Endodermal cell (in vitro differentiated cells): Measurements from ENCODE around the gene CBFA2T3. TPM values are rescaled to one million over a fixed set of nuclear protein-coding genes. Genes with fewer than 3 reads are reported as not detected.

ENCODE experiments used
- DNase-seq: peaks from one replicate; pipeline ENCODE4 v3.0.0-alpha.2; 2017
- H3K27ac ChIP-seq: 2 replicates; pipeline ENCODE4 v1.5.1; 2013; ENCODE audit warnings: mild to moderate bottlenecking, low read depth, low read length, moderate library complexity
- H3K27me3 ChIP-seq: 2 replicates; pipeline ENCODE4 v1.6.1; 2013; ENCODE audit warnings: mild to moderate bottlenecking, low read length, moderate library complexity; ENCODE audit not compliant: insufficient read depth, control insufficient read depth, poor library complexity, severe bottlenecking
- H3K36me3 ChIP-seq: 2 replicates; pipeline ENCODE4 v1.7.0; 2013; ENCODE audit warnings: mild to moderate bottlenecking, low read length, moderate library complexity; ENCODE audit not compliant: control insufficient read depth, insufficient read depth
- H3K4me1 ChIP-seq: one replicate; pipeline ENCODE4 v1.7.0; 2013; ENCODE audit warnings: low read length; ENCODE audit not compliant: control insufficient read depth, insufficient read depth
- H3K4me3 ChIP-seq: 2 replicates; pipeline ENCODE4 v1.5.1; 2013; ENCODE audit warnings: mild to moderate bottlenecking, low read length, moderate library complexity
- H3K9ac ChIP-seq: 2 replicates; pipeline ENCODE4 v1.6.1; 2013; ENCODE audit warnings: mild to moderate bottlenecking, low read length, moderate library complexity; ENCODE audit not compliant: poor library complexity, severe bottlenecking; ENCODE audit errors: extremely low read depth
- H3K9me3 ChIP-seq: 2 replicates; pipeline ENCODE4 v1.6.1; 2013; ENCODE audit warnings: mild to moderate bottlenecking, low read length, moderate library complexity; ENCODE audit not compliant: control insufficient read depth
- H3K27ac Mint-ChIP-seq: 2 replicates; pipeline ENCODE4 v1.8.0; 2020; ENCODE audit warnings: mixed read lengths
- H3K27me3 Mint-ChIP-seq: 2 replicates; pipeline ENCODE4 v1.8.0; 2021; ENCODE audit warnings: mild to moderate bottlenecking, mixed read lengths; ENCODE audit not compliant: insufficient read depth
- H3K36me3 Mint-ChIP-seq: 2 replicates; pipeline ENCODE4 v1.8.0; 2020; ENCODE audit warnings: low read depth, mixed read lengths
- H3K4me1 Mint-ChIP-seq: 2 replicates; pipeline ENCODE4 v1.8.0; 2020; ENCODE audit warnings: mixed read lengths
- H3K4me3 Mint-ChIP-seq: 2 replicates; pipeline ENCODE4 v1.8.0; 2020; ENCODE audit warnings: mild to moderate bottlenecking, moderate library complexity, mixed read lengths
- H3K9me3 Mint-ChIP-seq: 2 replicates; pipeline ENCODE4 v1.8.0; 2020; ENCODE audit warnings: mild to moderate bottlenecking, mixed read lengths
- CTCF ChIP-seq: fragments of 200-600 bp; sonication (generic); conservative IDR thresholded peaks from 2 replicates; pipeline ENCODE4 v1.5.0; 2021; ENCODE audit warnings: antibody characterized with exemption, mild to moderate bottlenecking
- WGBS, 2 experiments: methylation state at CpG; one replicate each; pipeline versions ENCODE4 v1.1.5 to v1.1.7; 2013; ENCODE audit warnings: missing lambda C conversion rate in 2 of 2, mixed read lengths in 1 of 2; ENCODE audit not compliant: insufficient coverage in 1 of 2, insufficient read length in 1 of 2; 5-methylcytosine and 5-hydroxymethylcytosine counted together
- total RNA-seq, 2 donors: library from RNA; stranded (reverse); fragmentation: NEBNext Ultra II Directional in 1 of 2; extraction: Animal tissue kit (Norgen Biotek cat#: 25700) in 1 of 2; gene quantifications; 2 replicates in 1 of 2; 3 replicates in 1 of 2; pipeline ENCODE4 v1.2.1, GENCODE V29; 2021

CBFA2T3 gene
- total RNA-seq, 2 donors from 2014 or later, result 1.0 to 3.1 TPM

DNA sequence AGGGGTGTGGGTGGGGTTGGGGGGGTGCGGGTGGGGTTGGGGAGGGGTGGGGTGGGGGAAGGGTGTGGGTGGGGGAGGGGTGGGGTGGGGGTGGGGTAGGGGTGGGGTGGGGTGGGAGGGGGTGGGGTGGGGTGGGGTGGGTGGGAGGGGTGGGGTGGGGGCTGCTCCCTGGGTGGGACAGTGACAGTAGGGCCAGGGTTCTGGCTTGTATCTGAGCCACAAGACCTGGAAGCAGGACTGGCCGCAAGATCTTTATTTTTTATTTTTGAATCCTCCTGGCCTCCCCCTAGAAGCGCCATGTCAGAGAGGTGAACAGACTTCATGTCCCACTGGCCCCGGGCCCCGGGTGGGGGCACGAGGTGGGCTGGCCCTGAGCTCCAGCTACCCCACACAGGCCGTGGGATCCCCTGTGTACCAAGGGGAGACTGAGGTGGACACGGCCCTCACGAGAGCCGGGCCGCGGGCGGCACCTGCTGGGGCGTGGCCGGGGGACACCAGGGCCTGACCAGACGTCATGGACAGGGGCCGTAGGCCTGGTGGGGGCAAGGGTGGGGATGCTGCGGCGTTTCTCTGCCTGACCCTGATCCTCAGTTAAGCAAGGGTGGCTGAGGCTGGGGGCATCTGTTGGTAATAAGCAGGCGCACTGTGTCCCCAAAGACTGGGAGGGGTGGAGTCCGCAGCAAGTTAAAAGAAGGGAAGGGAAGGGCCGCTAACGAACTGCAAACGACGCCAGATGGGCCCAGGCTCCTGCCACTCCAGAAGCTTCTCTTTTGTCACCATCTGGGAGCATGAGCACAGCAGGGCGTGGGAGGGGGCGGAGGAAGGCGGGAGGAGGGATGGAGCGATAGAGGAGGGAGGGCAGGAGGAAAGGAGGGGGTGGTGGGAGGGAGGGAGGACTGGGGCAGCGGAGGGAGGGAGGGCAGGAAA, 88.3 kb downstream of the CBFA2T3 start:
- no peaks in the 10 kb centered on the region for H3K9me3 Mint-ChIP-seq
- DNase-seq, result peak; percentile 74
- WGBS, 2 experiments, result 86 to 88% methylated on average over 22 to 26 of the region's 30 CpGs
- no peaks in the 10 kb centered on the region for H3K4me1 Mint-ChIP-seq
- Histone ChIP-seq H3K9ac (no peak overlapping the region), H3K27me3 (no peaks in the 10 kb centered on the region), H3K27ac (peak overlapping the region; percentile 49), H3K4me3 (no peak overlapping the region), H3K36me3 (no peaks in the 10 kb centered on the region), H3K4me1 (no peaks in the 10 kb centered on the region), H3K9me3 (no peaks in the 10 kb centered on the region)
- H3K4me3 Mint-ChIP-seq, result no peak overlapping the region
- no peak overlapping the region for H3K27ac Mint-ChIP-seq
- no peaks in the 10 kb centered on the region for H3K27me3 Mint-ChIP-seq
- TF ChIP-seq CTCF, result no peak
- no peaks in the 10 kb centered on the region for H3K36me3 Mint-ChIP-seq

GRCh38 chr16:88888057-88888456, 89.0 kb downstream of the CBFA2T3 start:
- H3K36me3 ChIP-seq, result no peaks in the 10 kb centered on the region
- WGBS, 2 experiments, result 89 to 92% methylated on average over 4 to 13 of the region's 14 CpGs
- H3K27me3 ChIP-seq, result no peaks in the 10 kb centered on the region
- no peaks in the 10 kb centered on the region for H3K9me3 Mint-ChIP-seq
- no peaks in the 10 kb centered on the region for H3K4me1 Mint-ChIP-seq
- no peak overlapping the region for H3K27ac ChIP-seq
- no peak for DNase-seq
- no peaks in the 10 kb centered on the region for H3K4me1 ChIP-seq
- H3K9ac ChIP-seq, result no peak overlapping the region
- no peak overlapping the region for H3K4me3 Mint-ChIP-seq
- H3K36me3 Mint-ChIP-seq, result no peaks in the 10 kb centered on the region
- H3K27ac Mint-ChIP-seq, result no peak overlapping the region
- no peak overlapping the region for H3K4me3 ChIP-seq
- no peaks in the 10 kb centered on the region for H3K27me3 Mint-ChIP-seq
- H3K9me3 ChIP-seq, result no peaks in the 10 kb centered on the region
- no peak for TF ChIP-seq CTCF

DNA sequence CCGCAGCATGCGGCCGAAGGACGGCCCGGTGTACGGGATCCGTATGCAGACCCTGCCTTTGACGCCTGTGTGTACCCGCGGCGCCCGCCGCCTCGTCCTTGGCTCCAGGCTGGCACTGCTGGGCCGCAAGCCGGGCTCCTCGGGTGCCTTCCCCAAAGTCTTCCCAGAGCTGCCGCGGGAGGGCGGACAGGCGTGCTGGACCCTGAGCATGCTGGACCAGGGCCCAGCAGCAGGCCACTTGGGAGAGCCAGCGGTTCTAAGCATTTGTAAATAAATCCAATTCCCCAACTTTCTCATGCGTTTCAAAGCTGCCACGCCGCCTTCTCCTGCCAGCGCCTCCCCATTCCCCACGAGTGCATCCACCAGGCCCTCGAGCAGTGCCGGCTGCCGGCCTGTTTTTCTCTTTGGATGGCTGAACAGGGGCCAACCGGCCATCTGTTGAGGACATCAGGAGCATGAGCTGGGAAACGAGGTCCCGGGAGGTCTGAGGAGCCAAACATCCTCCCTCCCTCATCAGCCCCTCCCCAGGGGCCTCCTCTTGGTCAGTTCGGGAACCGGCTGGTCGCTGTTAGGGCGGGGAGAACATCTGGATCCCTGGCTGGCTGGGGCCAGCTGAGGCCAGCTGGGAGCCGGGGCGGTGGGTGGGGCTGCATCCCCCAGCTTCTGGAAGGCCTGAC, 90.0 kb downstream of the CBFA2T3 start:
- Mint-ChIP-seq H3K36me3 (no peaks in the 10 kb centered on the region), H3K27ac (peak overlapping the region; percentile 66), H3K4me3 (no peak overlapping the region), H3K27me3 (no peaks in the 10 kb centered on the region), H3K9me3 (no peaks in the 10 kb centered on the region), H3K4me1 (no peaks in the 10 kb centered on the region)
- Histone ChIP-seq H3K9me3 (no peaks in the 10 kb centered on the region), H3K36me3 (no peaks in the 10 kb centered on the region), H3K4me3 (no peak overlapping the region), H3K4me1 (no peaks in the 10 kb centered on the region), H3K9ac (no peak overlapping the region), H3K27me3 (no peaks in the 10 kb centered on the region), H3K27ac (peak overlapping the region; percentile 0)
- TF ChIP-seq CTCF, result no peak
- WGBS, 2 experiments, result 93 to 94% methylated on average over 23 to 39 of the region's 39 CpGs
- DNase-seq, result no peak
